A673 (cell line): Measurements from ENCODE around the gene RLF.

Experiments
- EZH2 ChIP-seq: fragments of 200-600 bp; sonication (generic); IDR thresholded peaks from 2 replicates; pipeline ENCODE4 v1.6.1; 2017; ENCODE audit warnings: borderline replicate concordance, low read depth, mild to moderate bottlenecking, mixed read lengths, antibody characterized with exemption, low read length; ENCODE audit not compliant: poor library complexity, severe bottlenecking
- TF ChIP-seq, protein P1 (sequence below): fragments of 300-800, 200-600 bp; sonication (generic); conservative IDR thresholded peaks from 2 replicates; pipeline ENCODE4 v1.5.1; 2017; ENCODE audit warnings: low read depth, mild to moderate bottlenecking, antibody characterized with exemption, low read length, moderate library complexity, mixed read lengths

DNA sequence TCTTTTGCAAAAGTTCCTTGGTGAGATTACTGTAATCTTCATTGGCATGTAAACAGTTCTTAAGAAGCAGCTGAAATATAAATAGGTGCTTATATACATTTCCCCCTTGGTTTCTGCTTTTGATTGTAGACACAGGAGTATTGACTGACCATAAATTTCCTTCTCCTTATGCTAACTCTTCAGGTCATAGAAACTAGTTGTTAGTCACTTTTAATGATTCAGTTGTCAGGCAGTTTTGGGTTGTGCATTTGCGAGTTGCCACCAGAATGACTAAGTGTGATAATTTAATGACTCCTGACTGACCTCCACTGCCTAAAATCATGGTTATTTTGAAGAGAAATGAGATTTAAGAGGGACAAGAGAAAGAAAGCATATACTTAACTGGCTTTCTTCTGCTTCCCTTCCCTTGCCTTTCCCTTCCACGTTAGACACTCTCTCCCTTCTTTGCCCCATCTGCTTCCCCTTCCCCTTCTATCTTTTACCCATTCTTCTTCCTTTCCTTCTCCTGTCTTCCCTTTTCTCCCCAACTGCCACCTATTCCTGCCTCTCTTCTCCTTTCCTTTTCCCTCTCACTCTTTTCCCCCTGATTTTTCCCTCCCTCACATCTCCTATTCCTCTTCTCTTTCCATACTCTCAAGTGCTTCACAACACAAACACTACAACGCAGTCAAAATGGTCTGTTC lies 109.1 kb downstream of the RLF start:
- TF ChIP-seq, protein P1, sequence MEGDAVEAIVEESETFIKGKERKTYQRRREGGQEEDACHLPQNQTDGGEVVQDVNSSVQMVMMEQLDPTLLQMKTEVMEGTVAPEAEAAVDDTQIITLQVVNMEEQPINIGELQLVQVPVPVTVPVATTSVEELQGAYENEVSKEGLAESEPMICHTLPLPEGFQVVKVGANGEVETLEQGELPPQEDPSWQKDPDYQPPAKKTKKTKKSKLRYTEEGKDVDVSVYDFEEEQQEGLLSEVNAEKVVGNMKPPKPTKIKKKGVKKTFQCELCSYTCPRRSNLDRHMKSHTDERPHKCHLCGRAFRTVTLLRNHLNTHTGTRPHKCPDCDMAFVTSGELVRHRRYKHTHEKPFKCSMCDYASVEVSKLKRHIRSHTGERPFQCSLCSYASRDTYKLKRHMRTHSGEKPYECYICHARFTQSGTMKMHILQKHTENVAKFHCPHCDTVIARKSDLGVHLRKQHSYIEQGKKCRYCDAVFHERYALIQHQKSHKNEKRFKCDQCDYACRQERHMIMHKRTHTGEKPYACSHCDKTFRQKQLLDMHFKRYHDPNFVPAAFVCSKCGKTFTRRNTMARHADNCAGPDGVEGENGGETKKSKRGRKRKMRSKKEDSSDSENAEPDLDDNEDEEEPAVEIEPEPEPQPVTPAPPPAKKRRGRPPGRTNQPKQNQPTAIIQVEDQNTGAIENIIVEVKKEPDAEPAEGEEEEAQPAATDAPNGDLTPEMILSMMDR, result no peak
- no peak for TF ChIP-seq EZH2
